A549 (cell line): ENCODE measurements around the gene NUMB.

ENCODE experiments used
- CTCF ChIP-seq: fragments of >200 bp; sonication (Bioruptor Twin); formaldehyde crosslinking; IDR thresholded peaks from 3 replicates; pipeline ENCODE4 v1.5.1; 2016
- EP300 ChIP-seq, 2 experiments: fragments of >200 bp; sonication (Bioruptor Twin); formaldehyde crosslinking; IDR thresholded peaks; 2 replicates in 1 of 2; 3 replicates in 1 of 2; pipeline ENCODE4 v1.6.1; 2016 to 2017
- HOXA7 ChIP-seq: fragments of 250-450 bp; sonication (Bioruptor Pico); IDR thresholded peaks from 2 replicates; pipeline ENCODE4 v1.5.0; 2020; ENCODE audit warnings: mild to moderate bottlenecking, moderate library complexity
- KDM1A ChIP-seq: fragments of 200-600 bp; sonication (generic); IDR thresholded peaks from 2 replicates; pipeline ENCODE4 v1.6.1; 2016; ENCODE audit warnings: low read depth, mild to moderate bottlenecking
- USF2 ChIP-seq: fragments of 450-650 bp; IDR thresholded peaks from 2 replicates; pipeline ENCODE4 v1.6.1; 2014; ENCODE audit warnings: antibody characterized with exemption

GRCh38 chr14:73239393-73240241 lies 218.7 kb downstream of the NUMB start:
- TF ChIP-seq KDM1A = no peak
- TF ChIP-seq CTCF = no peak
- no peak for TF ChIP-seq USF2
- TF ChIP-seq HOXA7 (CRISPR knock-in tag) = no peak
- no peak for TF ChIP-seq EP300 (IDR thresholded peaks at IDR 0.05)
